Measurements from ENCODE around the gene CCDC92B.

GRCh38 chr17:2798678-2799077, 49.2 kb upstream of the CCDC92B start:
- no peak for TF ChIP-seq CTCF (IDR thresholded peaks at IDR 0.05; ENCODE audit: poor library complexity, severe bottlenecking)
- TF ChIP-seq POLR2AphosphoS5 (IDR thresholded peaks at IDR 0.05), result no peak
- no peak for TF ChIP-seq TAF1 (IDR thresholded peaks at IDR 0.05; ENCODE audit: low read depth)
